HG02885 (cell line): ENCODE measurements around the gene PYGB.

Experiments
- ATAC-seq: cut with Tn5 transposase; IDR thresholded peaks from one replicate; pipeline ENCODE4 v1.9.1; 2021; ENCODE audit warnings: mild to moderate bottlenecking; ENCODE audit not compliant: unreplicated experiment, poor library complexity

The PYGB gene

DNA sequence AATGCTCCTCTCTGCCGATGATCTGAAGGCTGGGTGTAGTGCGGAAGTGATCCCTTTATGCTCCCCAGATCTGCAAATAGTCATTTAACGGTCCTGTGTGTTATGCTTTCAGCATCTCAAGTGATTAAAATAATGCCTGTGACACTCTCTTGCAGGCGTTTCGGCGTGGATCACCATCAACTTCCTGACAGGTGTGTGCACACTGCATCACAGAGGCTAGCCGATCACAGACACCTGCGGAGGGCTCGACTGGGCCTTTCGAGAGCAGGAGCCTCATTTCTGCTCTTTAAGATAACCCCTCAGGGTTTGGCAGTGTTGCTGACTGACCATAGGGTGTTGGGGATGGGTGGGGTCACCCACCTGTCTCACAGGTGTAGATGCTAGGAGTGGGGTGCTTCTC, 32.4 kb upstream of the PYGB start:
- no peak for ATAC-seq

DNA sequence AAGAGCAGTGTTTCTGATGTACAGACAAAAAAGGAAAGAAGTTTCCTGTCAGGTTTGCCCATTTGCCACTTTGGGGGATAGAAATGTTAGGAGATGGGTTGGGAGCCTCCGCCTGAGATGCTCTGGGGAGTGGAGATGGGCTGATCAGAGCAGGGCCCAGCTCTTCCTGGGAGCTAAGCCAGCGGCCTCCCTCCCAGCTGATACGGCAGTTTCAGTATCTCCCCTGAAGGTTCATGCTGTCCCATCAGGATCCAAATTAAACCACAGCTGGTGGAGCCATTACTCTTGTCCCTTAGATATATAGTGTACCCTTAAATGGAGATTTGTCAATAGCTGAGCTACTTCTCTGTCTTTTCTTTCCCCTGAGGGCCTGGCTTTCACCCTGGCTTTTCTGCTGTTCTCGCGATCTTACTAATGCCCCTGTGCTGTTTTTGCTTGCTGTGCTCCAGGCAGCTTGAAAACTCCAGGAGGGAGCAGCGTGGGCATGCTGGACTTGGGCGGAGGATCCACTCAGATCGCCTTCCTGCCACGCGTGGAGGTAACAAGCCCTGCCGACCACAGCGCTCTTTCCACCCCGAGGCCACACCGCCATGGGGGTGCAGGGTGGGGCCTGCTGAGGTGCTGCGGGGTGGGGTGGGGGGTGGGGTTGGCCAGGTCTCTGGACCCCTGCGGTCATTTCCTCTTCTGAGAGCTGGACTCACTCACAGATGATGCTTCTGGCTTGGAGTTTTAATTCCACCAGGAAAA, 31.5 kb upstream of the PYGB start:
- ATAC-seq, result no peak

DNA sequence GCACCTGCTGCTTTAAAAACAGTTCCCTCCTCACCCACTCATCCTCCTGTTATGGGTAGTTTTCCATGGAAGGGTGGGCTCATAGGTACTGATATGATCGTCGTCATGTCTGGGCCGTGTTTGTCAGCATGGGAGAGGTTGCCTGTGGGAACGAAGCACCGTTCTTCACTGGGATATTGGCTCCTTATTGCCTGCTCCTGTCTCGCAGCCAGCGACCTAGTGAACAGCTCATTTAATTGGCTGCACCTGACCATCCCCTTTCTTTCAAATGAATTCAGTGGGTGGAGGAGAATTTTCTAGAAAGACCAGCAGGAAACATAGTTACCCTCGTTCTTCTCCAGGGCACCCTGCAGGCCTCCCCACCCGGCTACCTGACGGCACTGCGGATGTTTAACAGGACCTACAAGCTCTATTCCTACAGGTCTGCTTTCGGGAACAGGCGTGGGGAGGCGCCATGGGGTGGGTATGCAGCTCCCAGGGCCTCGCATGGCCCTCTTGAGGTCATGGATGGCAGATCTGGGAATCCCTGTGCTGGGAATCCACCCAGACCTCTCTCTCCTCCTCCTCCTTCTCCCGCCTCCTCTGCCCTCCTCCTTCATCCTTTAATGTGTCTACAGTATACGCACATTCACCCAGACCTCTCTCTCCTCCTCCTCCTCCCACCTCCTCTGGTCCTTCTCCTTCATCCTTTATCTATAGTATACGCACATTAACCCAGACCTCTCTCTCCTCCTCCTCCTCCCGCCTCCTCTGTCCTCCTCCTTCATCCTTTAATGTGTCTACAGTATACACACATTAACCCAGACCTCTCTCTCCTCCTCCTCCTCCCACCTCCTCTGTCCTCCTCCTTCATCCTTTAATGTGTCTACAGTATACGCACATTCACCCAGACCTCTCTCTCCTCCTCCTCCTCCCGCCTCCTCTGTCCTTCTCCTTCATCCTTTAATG, 30.4 kb upstream of the PYGB start:
- no peak for ATAC-seq

DNA sequence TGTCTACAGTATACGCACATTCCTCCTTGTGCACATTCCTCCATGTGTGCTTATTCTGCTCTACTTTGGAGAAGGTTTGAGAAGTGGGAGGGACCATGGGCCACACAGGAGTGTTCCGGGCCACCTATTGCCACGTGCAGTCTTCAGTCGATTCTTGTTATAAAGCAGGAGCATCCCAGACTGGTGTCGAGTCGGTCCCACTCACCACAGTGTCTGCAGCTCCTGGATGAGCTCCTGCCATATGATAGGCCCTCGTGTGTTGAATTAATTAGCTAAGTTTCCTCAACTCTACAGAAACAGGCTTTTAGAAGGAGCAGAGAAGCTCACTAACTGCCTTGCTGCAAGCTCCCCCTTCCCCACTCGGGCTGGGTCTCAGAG, 29.8 kb upstream of the PYGB start:
- ATAC-seq, result no peak

DNA sequence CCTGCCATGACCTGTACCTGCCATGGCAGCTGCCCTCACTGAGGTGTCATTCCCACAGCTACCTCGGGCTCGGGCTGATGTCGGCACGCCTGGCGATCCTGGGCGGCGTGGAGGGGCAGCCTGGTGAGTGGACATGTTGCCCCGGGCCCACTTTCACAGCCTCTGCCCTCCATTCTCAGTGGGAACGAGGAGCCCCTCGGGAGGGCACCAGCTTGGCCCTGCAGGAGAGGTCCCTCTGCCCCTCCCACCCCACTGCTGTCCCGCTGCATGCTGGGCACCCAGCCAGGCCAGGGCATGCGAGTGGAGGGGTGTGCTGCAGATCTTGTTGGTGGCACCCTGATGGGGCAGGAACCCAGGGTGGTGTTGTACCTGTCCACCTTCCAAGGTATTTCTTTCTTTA, 29.4 kb upstream of the PYGB start:
- ATAC-seq, result no peak

DNA sequence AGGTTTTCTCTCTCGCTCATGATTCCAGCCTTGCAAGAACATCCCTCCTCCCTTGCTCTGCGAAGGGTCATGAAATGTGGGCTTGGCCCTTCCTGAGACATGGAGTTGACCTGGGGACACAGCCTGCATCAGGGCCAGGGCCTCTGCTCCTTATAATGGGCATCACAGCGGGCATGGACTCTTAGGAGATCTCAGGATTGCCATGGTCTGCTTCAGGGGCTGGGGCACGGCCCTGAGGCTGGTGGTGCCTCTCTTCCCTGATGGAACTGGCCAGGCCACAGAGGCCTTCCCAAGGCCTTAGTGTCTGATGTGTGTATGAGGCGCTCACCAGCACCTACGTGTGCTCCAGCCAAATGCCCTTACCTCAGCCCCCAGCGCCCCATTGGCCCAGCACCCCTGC, 28.5 kb upstream of the PYGB start:
- no peak for ATAC-seq

DNA sequence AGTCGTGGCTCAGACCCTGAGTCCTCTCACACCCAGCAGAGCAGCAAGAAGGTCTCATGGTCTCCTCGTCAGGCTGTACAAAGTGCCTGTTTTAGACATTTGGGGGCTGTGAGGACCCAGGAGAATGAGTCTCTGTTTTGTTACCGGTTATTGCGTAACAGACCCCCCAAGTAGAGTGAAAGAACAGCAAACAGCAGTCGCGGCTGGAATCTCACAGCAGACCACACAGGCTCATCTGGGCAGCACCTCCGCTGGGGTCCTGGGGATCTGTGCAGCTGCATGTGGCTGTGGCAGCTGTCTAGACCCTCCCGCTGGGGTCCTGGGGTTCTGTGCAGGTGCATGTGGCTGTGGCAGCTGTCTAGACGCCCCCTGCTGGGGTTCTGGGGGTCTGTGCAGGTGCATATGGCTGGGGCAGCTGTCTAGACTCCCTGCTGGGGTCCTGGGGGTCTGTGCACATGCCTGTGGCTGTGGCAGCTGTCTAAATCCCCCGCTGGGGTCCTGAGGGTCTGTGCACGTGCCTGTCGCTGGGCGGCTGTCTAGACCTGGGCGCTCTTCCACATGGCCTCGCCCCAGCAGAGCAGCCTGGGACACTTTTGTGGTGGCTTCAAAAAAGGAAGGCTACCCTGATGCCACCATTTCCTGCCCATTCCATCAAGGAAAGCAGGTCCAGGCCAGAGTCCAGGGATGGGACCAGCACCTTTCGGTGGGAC, 27.7 kb upstream of the PYGB start:
- no peak for ATAC-seq

DNA sequence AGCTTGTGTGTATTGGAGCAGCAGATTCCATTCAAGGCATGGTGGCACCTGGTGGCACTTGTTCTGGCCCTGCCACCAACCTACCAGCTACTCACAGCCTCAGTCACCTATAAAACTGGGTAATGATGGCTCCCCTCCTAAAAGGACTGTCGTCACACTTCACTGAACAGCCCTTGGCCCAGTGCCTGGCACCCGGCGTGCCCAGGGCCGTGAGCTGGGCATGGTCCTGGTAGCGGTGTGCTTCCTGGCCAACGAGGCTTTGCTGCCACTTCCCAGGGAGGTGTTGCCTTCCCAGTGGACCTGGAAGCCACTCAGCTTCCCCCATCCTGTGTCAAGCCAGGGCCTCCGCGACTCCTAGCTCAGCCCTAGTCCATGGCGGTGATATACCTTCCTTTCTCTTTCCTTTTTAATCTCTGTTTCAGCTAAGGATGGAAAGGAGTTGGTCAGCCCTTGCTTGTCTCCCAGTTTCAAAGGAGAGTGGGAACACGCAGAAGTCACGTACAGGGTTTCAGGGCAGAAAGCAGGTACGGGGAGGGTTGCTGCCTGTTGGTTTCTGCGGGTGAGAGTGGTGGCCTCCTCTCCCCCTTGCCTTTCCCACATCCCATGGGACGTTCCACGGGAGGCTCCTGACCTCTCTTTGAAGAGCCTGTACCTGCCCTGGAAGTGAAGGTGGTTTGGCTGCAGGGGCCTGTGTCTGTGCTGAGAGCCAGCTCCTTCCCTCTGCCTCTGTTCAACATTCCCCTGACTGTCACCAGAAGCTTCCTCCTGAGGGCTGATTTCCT, 26.9 kb upstream of the PYGB start:
- no peak for ATAC-seq

DNA sequence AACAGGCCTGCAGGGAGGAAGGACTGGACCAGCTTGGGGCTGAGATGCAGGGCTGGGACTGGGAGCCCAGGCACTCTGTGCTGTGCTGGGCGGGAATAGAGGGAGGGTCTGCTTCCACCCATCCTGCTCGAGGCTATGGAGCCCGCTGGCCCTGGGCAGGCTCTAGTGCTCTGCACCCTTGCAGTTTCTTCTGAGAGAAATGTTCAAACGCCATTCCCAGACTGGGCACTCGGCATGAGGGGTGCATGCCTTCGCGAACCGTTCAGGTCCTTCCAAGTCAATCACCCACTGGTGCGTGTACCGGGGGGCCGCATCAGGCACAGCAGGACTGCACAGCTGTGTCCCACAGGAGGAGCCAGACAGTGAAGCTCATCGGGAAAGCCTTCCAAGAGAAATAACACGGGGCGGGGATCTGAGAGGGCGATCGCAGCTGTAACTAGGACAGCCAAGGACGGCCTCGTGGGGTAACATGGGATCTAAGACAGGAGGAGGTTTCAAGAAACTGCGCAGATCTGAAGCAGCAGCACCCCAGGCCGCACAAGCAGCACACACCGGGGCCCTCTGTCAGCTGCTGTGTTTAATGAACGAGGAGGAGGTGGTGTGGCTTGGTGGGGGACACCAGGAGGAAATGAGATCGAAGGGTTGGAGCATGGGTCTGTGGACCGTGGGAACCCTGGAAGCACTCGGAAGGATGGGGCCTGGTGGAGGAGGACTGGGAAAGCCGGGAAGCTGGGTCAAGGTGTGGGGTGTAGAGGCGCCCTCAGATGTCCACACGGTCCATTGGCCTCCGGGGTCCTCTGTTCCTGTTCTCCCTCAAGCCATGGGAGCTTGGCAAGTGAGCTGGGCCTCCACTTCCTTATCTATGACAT, 26.1 kb upstream of the PYGB start:
- ATAC-seq, result no peak

DNA sequence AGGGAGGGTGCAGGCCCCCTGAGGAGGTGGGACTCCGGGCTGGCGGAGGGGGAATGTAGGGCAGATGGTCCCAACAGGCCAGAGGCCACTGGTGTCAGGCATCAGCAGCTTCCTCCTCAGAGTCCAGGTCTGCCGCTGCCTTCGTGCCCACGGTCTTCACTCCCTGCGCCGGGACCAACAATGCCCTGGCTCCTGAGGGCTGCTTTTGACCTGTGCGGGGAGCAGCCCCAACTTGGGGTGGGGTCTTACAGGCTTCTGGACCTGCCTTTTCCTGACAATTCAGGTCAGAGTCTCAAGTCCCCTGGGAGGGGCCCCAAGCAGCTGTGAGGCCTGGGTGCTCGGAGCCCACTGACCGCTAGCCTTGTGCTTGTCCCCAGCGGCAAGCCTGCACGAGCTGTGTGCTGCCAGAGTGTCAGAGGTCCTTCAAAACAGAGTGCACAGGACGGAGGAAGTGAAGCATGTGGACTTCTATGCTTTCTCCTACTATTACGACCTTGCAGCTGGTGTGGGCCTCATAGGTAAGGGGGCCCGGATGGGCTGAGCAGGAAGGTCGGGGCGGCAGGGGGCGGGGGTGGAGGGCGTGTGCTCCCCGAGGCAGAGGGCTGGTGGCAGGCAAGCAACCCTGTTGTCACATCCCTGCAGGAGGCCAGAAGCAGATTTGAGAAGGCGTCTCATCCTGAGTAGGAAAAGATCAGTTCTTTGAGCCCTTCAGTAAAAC, 25.3 kb upstream of the PYGB start:
- ATAC-seq, result no peak

DNA sequence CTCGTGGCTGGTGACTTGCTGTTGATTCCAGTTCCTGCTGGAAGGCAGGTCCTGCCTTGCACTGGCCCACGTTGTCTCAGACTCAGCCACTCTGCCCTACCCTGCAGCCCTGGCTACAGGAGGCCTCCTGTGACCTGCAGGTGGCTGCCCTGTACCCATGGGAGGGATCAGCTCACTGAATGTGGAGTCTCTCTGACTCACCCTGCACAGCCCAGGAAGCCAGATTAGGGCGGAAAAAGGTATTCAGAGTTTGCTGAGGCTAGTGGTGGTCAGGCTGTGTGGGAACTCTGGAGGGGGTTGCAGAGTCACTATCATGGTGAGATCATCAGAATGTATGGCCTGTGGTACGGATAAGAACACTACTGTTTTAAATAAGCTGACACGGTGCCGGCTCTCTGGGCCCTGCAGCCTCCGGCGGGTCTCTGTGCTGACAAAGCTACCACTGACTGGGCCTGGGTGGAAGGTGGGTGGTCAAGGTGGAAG, 24.7 kb upstream of the PYGB start:
- no peak for ATAC-seq

DNA sequence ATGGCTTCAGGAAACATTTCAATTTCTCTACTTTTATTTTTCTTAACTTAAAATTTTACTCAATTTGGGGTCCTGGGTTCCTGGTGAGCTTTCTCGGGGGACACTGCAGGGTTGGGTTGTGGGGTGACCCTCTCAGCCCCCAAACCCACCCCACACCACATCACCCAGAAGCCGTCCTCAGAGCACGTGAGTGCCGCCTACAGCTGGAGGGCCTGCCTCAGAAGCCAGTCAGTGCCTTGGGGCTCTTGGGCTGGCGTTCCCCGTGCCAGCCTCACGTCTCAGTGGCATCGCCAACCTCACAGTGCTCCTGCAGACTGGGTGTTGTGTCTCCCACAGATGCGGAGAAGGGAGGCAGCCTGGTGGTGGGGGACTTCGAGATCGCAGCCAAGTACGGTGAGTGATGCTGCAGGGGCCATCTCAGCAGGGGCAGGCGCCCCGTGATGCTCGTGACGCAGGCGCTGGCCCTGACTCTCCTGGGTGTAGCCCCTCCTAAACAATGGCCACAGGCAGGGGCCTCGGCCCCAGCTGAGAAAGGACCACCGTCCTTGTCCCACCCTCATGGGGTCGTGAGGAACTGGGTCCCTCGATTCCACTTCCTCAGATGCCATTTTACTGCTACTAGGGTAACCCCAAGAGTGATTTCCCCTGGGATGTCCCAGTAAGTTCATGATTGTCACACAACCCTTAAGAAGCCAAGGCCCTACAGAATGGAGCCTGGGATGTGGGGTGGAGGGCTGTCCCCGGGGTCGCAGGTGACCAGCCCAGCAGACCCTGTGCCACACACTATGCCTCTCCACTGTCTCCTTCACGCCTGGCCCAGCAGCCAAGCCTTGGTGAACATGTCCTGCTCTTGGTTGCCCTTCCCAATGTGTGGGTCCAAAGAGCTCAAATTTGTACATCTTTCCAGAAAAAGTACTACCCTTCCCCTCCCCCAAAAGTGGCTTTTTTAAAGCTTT, 23.8 kb upstream of the PYGB start:
- ATAC-seq, result no peak

DNA sequence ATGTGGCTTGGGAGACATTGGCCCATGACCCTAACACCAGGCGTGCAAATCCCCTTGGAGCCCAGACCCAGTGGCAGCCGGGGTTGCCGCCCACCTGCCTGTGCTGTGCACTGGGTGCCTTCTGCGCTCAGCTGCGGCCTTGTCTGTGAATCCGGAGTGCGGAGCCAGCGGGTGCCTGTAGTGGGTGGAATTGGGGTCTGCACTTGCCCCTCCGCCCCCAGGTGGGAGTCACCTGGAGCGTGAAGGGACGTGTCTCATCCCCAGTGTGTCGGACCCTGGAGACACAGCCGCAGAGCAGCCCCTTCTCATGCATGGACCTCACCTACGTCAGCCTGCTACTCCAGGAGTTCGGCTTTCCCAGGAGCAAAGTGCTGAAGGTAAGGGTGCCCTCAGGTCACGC, 22.9 kb upstream of the PYGB start:
- no peak for ATAC-seq

DNA sequence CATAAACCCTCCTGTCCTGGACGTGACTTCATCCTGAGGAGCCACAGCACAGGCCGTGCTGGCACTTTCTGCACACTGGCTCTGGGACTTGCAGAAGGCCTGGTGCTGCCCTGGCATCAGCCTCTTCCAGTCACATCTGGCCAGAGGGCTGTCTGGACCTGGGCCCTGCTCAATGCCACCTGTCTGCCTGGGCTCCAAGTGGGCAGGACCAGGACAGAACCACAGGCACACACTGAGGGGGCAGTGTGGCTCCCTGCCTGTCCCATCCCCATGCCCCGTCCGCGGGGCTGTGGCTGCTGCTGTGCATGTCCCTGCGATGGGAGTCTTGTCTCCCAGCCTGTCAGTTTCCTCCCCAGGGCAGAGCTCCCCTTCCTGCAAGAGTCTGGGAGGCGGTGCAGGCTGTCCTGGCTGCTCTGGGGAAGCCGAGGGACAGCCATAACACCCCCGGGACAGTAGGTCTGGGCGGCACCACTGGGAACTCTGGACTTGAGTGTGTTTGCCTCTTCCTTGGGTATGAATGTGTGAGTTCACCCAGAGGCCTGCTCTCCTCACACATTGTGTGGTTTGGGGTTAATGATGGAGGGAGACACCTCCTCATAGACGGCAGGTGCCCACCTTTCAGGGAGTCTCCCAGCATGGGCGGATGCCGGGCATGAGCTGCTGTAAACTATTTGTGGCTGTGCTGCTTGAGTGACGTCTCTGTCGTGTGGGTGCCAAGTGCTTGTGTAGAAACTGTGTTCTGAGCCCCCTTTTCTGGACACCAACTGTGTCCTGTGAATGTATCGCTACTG, 22.0 kb upstream of the PYGB start:
- ATAC-seq, result no peak

DNA sequence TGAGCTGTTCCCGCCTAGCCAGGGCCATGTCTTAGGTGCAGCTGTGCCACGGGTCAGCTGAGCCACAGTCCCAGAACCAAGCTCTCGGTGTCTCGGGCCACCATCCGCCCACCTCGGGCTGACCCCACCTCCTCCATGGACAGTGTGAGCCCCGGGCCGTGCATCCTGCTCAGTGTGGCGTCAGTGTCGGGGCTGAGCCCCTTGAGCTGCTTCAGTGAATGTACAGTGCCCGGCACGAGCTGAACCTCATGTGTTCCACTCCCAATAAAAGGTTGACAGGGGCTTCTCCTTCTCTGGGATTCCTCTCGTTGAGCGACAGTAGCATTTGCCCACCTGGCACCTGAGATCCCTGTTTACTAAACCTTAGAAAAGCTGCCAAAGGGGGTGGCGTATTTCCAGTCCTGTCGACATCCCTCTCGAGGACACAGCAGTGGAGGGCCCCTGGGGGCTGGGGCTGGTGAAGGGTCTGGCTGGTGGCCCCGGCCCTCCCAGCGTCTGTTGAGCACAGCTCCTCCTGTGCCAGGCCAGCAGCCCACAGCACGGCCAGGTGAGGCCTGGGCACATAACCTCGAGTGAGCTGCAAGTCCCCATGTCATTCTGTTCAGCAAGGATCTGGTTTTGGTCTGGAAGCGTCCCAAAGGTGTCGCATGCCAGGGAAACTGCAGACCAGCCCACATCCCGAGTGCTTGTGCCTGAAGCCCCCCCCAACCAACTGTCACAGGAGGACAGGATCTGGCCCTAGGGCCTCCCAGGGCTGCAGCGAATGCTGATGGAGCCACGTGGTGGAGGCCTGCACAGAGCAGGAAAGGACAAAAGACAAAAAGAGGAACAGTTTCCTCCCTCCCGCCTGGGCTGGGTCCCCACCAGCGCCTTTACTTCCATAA, 21.2 kb upstream of the PYGB start:
- ATAC-seq, result no peak

DNA sequence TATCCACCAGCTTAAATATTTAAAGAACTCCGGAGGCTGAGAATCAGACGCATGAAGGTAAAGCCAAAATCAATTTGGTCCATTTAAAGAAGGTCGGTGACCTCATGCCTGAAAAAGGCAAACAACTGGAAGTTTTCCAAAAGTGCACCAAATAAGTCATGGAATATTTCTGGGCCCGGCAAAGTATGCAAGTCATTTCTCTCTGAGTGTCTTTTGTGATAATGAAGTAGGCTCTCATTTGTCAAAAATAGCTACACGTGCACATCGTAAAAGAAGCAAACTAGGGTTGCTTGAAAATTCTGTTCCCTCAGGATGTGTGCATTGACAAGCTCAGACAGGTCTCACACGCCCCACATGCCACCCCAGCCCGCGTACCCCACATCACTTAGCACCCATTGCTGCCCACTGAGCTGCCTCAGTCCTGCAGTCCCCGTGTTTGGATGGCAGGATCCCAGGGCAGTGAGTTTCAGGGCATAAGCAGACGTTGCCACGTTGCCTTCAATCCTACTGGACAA, 20.5 kb upstream of the PYGB start:
- ATAC-seq, result no peak
